ENCODE measurements around the gene CBX8. TPM values are rescaled to one million over a fixed set of nuclear protein-coding genes. Genes with fewer than 3 reads are reported as not detected.
A peak's percentile ranks its signal among the peaks of the same experiment; 100 is the strongest.

Gene CBX8
- total RNA-seq, 1 donor from 2014 or later = 1.1 TPM

DNA sequence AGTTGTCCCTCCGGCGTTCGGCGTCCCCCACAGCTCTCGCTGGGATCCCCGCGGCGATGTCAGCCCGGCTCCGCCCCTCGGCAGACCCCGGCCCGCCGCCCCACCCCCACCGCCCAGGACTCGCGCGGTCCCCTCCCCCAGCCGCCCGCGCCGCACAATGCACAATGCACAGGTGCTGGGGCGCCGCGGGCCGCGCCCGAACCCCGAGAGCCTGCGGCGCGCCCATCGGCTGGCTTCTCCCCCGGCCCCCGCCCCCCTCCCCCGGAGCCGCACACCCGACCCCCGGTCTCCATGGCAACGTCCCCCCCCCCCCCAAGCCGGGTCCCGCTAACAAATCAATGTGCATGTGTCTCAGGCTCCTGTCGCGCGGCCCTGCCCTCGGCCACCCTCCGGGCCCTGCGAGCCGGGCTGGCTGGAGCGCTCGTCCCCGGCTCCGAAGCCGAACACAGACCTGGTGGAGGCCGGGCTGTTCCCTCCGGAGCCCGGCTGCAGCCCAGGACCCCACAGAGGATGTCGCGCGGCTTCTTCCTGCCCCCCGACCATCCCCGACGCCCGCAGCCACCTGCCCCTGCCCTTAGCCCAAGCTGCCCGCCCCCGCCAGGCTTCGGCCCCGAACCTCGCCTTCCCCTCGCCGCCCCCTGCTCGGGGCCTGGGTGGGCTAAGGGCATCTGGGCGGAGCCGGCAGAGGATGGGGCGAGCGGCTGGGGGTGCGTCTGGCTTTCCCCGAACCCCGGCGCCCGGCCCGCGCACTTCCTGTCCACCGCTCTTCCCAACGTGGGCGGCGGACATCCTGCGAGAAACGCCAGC is 818 bp upstream of the CBX8 start:
- H3K4me1 ChIP-seq = peaks cover 23 to 25% of the 10 kb centered on the region in 2 donors
- TF ChIP-seq, protein P1, sequence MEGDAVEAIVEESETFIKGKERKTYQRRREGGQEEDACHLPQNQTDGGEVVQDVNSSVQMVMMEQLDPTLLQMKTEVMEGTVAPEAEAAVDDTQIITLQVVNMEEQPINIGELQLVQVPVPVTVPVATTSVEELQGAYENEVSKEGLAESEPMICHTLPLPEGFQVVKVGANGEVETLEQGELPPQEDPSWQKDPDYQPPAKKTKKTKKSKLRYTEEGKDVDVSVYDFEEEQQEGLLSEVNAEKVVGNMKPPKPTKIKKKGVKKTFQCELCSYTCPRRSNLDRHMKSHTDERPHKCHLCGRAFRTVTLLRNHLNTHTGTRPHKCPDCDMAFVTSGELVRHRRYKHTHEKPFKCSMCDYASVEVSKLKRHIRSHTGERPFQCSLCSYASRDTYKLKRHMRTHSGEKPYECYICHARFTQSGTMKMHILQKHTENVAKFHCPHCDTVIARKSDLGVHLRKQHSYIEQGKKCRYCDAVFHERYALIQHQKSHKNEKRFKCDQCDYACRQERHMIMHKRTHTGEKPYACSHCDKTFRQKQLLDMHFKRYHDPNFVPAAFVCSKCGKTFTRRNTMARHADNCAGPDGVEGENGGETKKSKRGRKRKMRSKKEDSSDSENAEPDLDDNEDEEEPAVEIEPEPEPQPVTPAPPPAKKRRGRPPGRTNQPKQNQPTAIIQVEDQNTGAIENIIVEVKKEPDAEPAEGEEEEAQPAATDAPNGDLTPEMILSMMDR (IDR thresholded peaks at IDR 0.05) = no peak
- H3K36me3 ChIP-seq = no peaks in the 10 kb centered on the region
- intact Hi-C loops (cut with DNase I) = loop anchor here (1.0 to 2.0 kb wide), 3 partner anchors 13 to 42 kb away; partner anchors contain the start of genes CBX2 and CBX4
- H3K4me3 ChIP-seq = peak overlapping the region; percentile 79 to 82
- no peaks in the 10 kb centered on the region for H3K9me3 ChIP-seq
- peak overlapping the region; percentile 29 to 41 for H3K27ac ChIP-seq
- H3K27me3 ChIP-seq = peaks cover 52% of the 10 kb centered on the region
- no peak for DNase-seq (ENCODE audit: low spot score in 2 of 2)

DNA sequence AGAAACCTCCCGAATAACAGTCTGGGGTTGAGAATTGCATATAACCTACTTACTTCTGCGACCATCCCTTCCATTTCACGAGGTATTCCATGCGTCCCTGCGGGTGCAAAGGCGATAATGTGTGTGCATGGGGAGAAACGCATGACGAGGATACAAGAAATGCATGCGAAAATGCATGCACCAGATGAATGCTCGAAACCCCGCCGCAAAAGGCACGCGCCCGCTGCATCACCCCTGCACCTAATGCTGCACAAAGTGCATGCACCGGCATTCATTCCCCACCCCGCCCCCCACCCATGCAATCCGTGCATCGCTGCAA is 474 bp downstream of the CBX8 start:
- H3K27ac ChIP-seq = peak overlapping the region in 1 of 2 donors; percentile 8

DNA sequence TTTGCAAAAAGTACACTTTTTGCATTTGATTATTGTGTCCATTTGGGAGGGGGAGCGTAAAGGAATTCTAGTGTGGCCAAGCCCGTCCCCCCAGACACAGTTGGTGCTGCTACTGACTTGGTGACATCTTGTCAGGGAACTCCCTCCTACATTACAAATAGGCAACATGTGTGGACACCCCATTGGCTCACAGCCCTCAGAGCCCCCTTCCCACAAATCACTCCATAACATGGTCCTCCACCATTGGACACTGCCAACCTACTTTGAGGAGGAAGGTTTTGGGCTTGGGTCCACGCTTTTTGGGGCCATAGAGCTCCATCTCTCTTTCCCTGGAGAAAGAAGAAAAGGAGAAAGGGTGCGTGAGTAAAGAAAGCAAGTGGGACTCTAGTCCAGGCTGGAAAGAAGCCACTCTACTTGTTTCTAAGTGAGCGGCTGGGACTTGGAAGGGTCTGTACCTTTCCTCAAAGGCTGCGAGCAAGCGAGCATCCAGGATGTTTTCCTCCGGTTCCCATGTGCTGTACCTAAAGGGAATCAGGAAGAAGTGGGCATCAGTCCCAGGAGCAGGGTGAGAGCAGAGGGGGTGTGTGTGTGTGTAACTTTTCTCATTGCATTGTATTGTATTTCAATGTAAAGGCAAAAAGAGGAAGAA is 958 bp downstream of the CBX8 start:
- TF ChIP-seq, protein P1 (IDR thresholded peaks at IDR 0.05) = no peak
- Histone ChIP-seq H3K27me3 (peaks cover 52% of the 10 kb centered on the region), H3K27ac (no peak overlapping the region), H3K36me3 (no peaks in the 10 kb centered on the region), H3K9me3 (no peaks in the 10 kb centered on the region), H3K4me1 (peaks cover 23 to 32% of the 10 kb centered on the region in 2 donors), H3K4me3 (peak overlapping the region; percentile 79 to 82)
- DNase-seq (ENCODE audit: low spot score in 2 of 2) = no peak
- intact Hi-C loops (cut with DNase I) = loop anchor here (2.0 kb wide), 1 partner anchor 17 kb away; the partner anchor contains the start of gene CBX2

More for the DNA sequence above, 474 bp downstream of the CBX8 start:
- Histone ChIP-seq H3K27me3 (peaks cover 52% of the 10 kb centered on the region), H3K36me3 (no peaks in the 10 kb centered on the region), H3K4me3 (peak overlapping the region; percentile 79 to 82), H3K9me3 (no peaks in the 10 kb centered on the region), H3K4me1 (peaks cover 23 to 32% of the 10 kb centered on the region in 2 donors)
- no peak for DNase-seq (ENCODE audit: low spot score in 2 of 2)
- TF ChIP-seq, protein P1 (IDR thresholded peaks at IDR 0.05) = no peak
- intact Hi-C loops (cut with DNase I) = loop anchor here (2.0 kb wide), 1 partner anchor 18 kb away; the partner anchor contains the start of gene CBX2

DNA sequence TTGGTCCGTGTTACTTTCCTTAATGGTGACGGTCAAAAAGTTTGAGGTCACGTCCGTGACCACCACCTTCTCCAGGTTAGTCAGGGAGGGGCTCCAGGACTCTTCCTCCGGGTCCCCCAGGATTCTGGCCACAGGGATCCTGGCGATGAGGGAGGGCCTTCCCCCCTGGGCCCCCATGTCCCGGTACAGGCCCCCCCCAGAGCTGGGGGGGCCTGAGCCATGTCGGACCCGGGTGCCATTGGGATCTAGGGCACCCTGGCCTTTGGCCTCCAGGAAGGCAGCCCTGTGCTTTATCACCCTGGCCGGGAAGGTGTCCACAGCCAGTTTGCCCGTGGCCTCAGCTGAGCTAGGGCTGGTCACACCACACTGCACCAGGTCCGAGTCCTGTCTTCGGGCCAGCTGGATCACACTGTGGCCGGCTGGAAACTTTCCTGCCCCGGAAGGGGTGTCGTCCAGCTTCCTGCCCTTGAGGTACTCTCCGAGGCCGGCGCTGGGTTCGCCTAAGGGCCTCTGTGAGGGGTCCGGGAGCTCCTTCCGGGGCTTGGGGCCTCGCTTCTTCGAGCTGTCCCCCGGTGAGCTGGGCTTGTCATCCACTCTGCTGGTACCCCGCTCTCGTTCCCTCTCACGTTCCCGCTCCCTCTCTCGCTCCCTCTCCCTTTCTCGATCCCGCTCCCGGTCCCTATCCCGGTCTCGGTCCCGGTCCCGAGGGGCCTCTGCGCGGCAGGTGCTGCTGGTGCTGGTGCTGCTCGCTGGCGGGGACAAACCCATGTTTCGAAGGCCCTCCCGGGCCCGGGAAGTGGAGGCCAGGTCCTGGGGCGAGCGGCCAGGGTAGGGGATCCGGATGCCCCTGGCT is 2.0 kb downstream of the CBX8 start:
- peaks cover 52% of the 10 kb centered on the region for H3K27me3 ChIP-seq
- DNase-seq (ENCODE audit: low spot score in 2 of 2) = no peak
- no peaks in the 10 kb centered on the region for H3K36me3 ChIP-seq
- H3K9me3 ChIP-seq = no peaks in the 10 kb centered on the region
- intact Hi-C loops (cut with DNase I) = no loop called here
- H3K4me1 ChIP-seq = peaks cover 19 to 32% of the 10 kb centered on the region in 2 donors
- no peak overlapping the region for H3K4me3 ChIP-seq
- TF ChIP-seq, protein P1 (IDR thresholded peaks at IDR 0.05) = no peak
- H3K27ac ChIP-seq = no peak overlapping the region

DNA sequence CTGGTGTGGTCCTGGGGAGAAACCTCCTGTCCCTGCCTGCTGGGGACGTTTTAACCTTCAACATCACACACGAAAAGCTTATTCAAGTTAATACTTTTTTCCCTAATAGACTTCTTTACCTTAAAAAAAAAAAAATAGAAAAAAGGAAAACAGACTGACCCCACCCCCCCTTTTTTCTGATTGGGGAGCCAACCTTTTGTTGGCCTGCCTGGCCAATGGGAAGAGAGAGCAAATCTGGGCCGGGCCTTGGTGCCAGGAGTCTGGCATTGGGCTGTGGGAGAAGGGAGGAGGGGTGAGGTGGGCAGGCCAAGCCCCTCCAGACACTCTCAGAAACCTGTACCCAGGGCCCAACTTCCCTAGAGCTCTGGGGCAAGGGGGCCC is 3.0 kb downstream of the CBX8 start:
- peak overlapping the region in 1 of 2 donors; percentile 55 for H3K4me3 ChIP-seq

More for the DNA sequence above, 3.0 kb downstream of the CBX8 start:
- Histone ChIP-seq H3K4me1 (peaks cover 19 to 28% of the 10 kb centered on the region in 2 donors), H3K27me3 (peaks cover 53% of the 10 kb centered on the region), H3K36me3 (no peaks in the 10 kb centered on the region), H3K27ac (no peak overlapping the region), H3K9me3 (no peaks in the 10 kb centered on the region)
- TF ChIP-seq, protein P1 (IDR thresholded peaks at IDR 0.05) = no peak
- intact Hi-C loops (cut with DNase I) = no loop called here
- no peak for DNase-seq (ENCODE audit: low spot score in 2 of 2)

Data from ascending aorta (tissue), 2 donors.